ENCODE results near the gene AP1G2.

Gene AP1G2

GRCh38 chr14:23569443-23570151 lies 2.0 kb upstream of the AP1G2 start:
- no peak for DNase-seq

GRCh38 chr14:23568600-23569331 lies 1.2 kb upstream of the AP1G2 start:
- DNase-seq, result no peak

- no peak for DNase-seq
Observed at GRCh38 chr14:23568021-23568599, 519 bp upstream of the AP1G2 start.

- DNase-seq, result no peak
Observed at GRCh38 chr14:23566778-23567185, 809 bp downstream of the AP1G2 start.

- DNase-seq, result no peak
Observed at GRCh38 chr14:23566112-23566777, 1.3 kb downstream of the AP1G2 start.

GRCh38 chr14:23565626-23566025 lies 2.0 kb downstream of the AP1G2 start:
- DNase-seq, result no peak

- no peak for DNase-seq
Observed at GRCh38 chr14:23564876-23565275, 2.7 kb downstream of the AP1G2 start.

- DNase-seq, result no peak
Observed at GRCh38 chr14:23564181-23564812, 3.3 kb downstream of the AP1G2 start.

GRCh38 chr14:23563473-23564180 lies 4.0 kb downstream of the AP1G2 start:
- no peak for DNase-seq

GRCh38 chr14:23562822-23563472 lies 4.6 kb downstream of the AP1G2 start:
- DNase-seq, result peak; percentile 69

GRCh38 chr14:23561873-23562821 lies 5.4 kb downstream of the AP1G2 start:
- no peak for DNase-seq

- no peak for DNase-seq
Observed at GRCh38 chr14:23561259-23561658, 6.3 kb downstream of the AP1G2 start.

- no peak for DNase-seq
Observed at GRCh38 chr14:23559926-23560520, 7.6 kb downstream of the AP1G2 start.

GRCh38 chr14:23559010-23559925 lies 8.3 kb downstream of the AP1G2 start:
- peak; percentile 72 for DNase-seq

- DNase-seq, result no peak
Observed at GRCh38 chr14:23558346-23559009, 9.1 kb downstream of the AP1G2 start.

- no peak for DNase-seq
Observed at GRCh38 chr14:23557946-23558345, 9.6 kb downstream of the AP1G2 start.

GRCh38 chr14:23557521-23557920 lies 10.1 kb downstream of the AP1G2 start:
- no peak for DNase-seq

- no peak for DNase-seq
Observed at GRCh38 chr14:23556700-23557440, 10.7 kb downstream of the AP1G2 start.

Measured in CD4-positive, alpha-beta T cell treated with Interleukin-21 for 1 hour (primary cell).